DMS114 treated with DMSO at 0.1 percent for 48 hours (cell line): ENCODE results near the gene SGPL1.

Experiments
- DNase-seq: peaks from one replicate; lab custom pipeline; 2025; ENCODE audit not compliant: unreplicated experiment; lab: John Stamatoyannopoulos, UW

SGPL1 gene

DNA sequence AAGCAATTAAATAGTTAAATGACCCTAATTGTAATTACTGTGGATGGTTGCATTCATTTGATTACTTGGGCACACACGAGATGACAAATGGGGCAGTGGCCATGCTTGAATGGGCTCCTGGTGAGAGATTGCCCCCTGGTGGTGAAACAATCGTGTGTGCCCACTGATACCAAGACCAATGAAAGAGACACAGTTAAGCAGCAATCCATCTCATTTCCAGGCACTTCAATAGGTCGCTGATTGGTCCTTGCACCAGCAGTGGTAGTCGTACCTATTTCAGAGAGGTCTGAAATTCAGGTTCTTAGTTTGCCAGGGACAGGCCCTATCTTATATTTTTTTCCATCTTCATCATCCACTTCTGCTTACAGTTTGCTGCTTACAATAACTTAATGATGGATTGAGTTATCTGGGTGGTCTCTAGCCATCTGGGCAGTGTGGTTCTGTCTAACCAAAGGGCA is 64.4 kb downstream of the SGPL1 start:
- peak; percentile 79 for DNase-seq

DNA sequence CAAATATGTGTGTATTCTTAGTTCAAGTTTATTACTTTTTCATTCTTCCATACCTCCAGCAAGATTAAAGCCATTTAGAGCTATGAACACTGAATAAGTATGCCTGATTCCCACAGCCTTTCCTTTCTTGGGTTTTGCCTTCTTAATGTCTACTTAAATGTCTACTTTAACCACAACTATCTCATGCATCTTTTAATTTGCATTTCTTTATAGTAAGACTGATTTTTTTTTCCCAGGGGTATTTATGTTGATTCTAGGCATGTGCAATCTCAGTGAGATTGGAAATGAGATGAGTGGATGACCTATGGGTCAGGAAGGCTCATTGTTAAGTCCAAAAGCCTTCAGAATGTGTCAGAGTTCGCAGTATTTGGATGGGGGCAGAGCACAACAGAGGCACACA is 69.0 kb downstream of the SGPL1 start:
- no peak for DNase-seq

DNA sequence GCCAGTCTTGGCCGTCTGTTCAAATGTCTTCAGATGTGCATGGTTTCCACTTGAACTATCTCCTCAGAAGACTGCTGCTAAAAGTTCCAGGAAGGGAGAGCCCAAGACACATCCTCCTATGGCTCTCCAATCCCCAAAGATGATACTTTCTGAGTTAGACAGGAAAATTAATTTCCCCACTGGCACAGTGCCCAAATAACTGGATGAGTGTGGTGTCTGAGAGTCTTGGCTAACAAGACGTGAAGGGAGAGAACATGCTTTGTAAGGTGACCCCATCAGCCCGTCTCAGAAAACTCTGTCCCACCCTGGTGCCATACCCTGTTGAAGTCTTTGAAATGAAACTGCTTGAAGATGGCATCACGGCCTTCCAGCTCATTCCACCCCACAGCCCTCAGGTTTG is 69.7 kb downstream of the SGPL1 start:
- DNase-seq: no peak

DNA sequence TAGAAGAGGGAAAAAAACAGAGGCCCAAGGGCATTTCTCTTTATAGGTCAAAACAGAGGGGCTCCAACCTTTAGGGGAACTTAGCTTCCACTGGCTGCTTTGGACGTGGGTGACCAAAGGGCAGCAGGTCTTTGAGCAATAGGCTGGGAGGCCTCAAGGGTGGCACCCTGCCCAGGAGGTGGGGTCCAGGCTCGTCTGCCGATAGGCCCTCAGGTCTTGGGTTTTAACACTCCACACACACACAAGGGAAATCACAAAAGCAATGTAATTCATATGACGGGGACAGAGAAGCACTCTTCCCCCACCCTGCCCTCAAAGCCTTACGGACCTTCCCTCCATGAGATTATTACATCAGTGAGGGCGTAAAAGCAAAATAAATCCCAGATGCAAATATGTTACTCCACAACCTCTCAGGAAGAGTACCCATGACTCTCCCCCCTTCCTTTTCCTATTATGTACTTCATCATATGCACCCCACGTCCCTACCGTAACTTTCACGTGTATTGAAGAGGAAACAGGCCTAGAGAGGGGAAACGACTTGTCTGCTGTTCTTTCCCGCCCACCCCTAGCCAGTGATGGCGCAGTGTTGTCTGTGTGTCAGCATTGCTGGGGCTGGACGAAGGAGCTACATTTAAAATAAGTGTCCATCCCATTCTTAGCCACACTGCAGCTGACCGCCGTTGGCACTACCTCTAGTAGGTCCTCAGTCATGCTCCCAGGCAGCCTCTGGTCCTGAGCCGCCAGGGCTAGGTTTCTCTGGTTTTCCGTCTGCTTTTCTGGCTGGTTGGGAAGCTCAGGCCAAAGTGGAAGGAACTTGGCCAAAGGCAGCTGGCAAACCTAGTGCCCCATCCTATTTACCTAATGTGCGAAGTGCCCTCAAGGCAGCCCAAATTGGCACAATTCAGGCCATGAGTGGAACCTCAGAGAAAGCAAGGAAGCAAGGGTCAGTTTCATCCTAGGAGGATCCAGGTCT is 70.5 kb downstream of the SGPL1 start:
- DNase-seq: no peak

DNA sequence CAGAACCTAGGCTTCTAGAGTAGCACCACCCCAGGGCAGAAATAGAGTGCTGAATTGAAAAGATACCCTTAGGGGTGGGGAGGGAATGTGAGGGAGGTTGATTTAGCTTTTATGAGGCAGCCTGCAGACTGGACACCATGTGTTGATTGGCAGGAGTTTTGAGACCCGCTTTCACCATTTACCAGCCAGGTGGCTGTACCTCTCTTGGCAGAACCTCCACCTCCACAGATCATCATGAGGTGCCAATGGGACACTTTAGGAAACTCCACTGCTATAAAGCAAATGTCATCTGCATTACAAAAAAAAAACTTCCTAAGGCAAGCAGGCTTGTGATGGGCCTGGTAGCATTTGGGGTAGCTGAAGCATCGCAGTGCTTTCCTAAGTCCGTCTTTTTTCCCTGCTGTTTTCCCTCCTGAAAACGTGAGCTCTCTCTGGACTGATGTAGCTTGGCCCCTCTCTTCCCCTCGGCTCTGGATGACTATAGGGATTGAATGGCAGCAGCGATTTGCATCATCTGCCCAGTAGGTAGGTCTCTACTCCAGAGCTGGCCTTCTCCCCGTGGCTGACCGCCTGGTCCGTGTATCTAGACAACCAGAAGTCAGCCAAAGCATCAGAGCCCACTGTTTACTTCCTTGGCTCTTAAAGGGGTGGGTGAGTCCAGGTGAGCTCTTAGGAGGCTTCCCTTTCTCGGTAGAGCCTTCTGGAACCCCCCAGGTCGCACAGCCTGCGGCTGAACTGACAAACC is 71.3 kb downstream of the SGPL1 start:
- no peak for DNase-seq

DNA sequence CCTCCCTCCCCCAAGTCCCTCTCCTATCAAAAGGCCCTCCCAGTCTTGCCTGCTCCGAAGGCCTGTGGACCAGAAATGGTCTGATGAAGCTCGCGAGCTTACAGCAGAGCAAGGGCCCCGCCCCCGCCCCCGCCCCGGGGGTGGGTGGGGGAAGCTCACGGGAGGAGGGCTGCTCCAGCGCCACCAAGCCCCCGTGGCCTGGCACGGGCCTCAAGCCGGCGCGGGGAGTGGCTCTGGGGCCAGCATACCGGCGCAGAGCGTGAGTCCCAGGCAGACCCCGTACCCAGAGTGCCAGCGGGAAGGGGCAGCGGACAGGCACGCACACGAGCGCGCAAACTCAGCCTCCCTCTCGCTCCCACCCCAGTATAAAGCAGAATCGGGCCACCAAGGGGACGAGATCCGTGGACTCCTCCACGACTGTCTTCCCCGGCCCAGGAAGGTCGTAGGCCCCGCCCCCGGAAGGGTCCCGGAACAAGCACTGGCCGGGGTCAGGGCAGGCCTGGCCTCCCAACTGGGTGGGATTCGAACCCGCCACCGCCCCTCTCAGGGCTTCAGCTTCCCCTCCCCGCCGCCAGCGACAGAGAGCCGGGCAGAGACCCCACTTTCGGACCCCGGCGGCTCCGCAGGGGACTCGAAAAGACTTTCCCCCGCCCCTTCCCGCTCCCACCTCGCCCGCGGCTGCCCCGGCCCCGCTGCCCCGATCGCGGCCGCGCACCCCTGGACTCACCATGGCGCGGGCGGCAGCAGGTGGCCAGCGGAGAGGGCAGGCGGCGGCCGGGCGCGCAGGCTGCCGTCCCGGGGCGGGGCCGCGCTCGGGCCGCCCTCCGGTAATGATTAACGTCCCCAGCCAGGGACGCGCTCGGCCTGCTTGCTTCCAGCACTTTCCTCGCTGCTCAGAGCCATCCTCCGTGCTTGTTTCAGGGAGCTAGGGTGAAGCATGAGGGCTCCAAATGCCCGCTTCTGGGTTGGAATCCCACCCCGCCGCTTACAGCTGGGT is 72.4 kb downstream of the SGPL1 start, which contains the start of gene PCBD1:
TSS of gene PCBD1 (minus strand) at position 762 of the 997 bp plus-strand sequence. CDS start at position 730, 32 bp downstream.
- DNase-seq: peak; percentile 54

DNA sequence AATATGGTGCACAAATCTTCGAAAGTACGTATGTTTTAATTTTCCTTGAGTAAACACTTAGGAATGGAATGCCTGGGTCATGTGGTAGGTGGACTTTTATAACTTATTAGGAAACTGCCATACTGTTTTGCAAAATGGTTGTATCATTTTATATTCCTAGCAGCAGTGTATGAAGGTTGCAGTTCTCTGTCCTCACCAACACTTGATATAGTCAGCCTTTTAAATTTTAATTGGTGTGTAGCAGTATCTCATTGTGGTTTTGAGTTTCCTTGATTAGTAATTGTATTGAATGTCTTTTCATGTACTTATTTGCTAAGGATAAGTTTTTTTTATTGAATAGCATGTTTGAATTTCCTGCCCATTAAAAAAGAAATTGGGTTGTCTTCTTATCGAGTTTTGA is 73.5 kb downstream of the SGPL1 start:
- no peak for DNase-seq

DNA sequence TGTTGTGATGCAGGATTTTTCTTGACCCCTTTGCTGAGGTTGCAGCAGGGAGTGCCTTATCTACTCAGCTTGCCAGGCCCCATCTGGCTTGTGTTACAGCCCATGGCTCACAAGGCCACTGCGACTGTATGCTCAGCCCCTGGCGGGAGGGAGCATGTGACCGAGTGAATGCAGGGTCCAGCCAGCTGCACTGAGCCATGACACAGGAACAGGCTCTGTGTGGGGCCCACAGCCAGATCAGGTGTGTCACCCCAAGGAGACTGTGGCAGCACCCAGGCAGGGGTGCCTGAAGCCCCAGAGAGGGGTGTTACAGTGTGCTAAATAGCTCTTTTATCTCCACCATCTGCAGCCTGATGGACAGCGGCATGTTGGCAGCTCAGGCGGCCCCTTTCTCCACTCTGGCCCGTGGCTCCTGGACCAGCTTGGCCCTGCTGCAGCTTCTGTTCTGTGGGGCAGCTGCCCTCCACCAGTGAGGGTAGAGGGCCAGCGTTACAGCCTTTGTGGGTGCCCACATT is 75.2 kb downstream of the SGPL1 start:
- no peak for DNase-seq

DNA sequence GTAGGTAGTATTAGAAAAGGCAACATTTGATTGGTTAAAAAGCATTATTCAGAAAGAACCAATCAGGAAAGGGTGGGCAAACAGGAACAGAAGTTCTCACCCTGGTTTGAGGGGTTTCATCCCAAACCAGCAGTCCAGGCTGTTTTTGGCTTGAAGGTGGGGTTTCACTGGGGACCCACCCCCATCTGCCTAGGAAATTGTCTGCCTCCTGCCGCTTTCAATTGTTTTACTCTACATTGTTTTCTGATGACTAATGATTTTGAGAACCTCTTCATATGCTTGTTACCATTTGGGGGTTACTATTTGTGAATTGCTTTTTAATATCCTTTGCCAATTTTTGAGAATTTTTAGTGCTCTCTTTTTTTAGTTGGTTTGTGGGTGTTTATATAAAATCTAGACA is 75.9 kb downstream of the SGPL1 start:
- DNase-seq: no peak

DNA sequence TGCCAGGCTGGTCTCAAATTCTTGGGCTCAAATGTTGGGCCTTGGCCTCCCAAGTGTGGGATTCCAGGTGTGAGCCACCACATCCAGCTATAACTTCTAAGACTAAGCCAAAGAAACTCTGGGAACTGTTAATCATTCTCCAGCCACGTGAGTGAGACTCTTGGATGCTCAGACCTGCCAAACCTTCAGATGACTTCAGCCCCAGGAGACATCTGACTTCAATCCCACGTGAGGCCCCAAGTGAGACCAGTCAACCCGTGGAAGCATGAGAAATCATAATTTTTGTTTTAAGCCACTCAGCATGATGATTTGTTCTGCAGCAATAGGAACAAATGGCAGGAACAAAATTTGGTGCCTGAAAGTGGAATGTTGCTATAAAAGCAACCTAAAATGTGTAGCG is 76.9 kb downstream of the SGPL1 start:
- DNase-seq: no peak

DNA sequence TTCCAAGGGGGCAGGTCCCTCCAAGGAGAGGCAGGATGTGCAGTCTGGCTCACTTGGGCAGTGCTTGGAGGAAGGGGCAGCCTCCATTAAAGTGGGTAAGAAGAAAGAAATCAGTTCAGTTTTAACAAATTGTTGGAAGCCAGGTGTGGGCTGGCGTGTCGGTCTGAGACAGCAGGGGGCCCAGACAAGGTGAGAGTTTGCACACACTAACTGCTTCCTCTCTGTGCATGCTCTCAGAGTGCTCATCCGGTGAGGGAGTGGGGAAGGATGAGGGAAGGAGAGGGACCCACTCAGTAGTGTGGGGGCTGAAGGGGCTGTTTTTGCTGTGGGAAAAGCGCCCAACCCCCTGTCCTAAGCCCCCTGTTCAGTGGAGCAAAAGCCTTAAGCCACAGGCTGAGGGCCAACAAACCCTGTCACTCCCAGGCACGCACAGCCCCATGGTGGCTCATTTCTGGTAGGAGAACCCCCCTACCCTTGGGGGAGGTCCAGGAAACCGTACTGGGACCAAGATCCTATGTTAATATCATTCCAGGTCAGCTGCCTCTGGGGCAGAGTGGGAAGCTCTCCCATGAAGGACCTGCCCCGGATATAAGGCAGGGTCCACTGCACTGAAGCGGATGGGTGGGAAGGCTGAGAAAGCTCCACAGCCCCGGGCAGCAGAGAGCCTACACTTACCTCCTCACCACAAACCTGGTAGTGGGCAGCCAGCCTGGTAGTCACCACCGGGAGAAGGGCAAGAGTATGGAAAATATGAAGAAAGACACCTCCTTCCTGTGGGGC is 77.7 kb downstream of the SGPL1 start:
- no peak for DNase-seq

DNA sequence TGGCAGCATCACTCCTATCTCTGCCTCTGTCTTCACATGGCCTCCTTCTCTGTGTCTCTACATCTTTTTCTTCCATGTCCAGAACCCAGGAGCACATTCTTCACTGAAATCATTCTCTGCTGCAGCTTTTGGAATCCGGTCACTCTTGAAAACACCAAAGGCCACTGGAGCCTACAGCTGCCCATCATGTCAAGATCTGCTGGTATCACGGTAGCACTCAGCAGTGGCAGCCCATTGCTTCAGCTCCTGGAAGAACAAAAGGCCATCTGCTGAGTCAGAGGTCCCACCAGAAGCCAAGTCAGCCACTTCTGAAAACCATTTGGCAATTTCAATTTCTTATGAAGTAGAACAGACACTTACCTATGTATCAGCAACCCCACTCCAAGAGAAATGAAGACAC is 78.7 kb downstream of the SGPL1 start:
- no peak for DNase-seq

DNA sequence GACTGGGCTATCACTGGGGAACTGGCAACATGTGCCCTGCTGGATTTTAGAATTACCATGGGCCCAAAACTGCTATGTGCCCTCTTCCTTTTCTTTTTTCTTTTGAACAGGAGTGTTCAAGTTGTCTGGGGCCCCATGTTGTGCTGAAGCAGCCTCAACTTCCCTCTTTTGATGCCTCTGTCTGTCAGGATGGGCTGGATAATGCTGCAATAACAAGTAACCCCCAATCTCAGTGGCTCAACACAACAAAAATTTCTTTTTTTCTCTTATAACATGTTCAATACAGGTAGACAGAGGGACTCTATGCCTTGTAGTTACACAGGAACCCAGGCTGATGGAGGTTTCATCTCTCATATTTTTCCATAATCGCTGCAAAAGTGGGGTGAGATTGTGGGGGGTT is 80.8 kb downstream of the SGPL1 start:
- no peak for DNase-seq

DNA sequence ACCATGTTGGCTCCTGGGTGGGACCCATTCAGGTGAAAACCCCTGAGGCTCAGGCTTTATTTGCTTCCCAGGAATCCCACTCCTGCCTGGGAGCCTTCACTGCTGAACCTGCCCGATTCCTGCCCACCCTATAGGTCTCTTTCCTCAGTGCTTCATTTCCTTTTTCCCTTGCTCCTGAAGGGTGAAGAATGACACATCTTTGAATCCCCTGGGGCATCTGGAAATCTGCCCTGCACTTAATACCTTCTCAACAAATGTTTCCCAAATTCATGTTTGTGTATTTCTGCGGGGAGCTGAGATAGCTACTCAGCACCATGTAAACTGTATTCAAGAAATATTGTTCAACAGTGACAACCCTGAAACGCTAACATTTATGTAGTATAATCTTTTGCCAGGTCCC is 82.9 kb downstream of the SGPL1 start:
- DNase-seq: no peak

DNA sequence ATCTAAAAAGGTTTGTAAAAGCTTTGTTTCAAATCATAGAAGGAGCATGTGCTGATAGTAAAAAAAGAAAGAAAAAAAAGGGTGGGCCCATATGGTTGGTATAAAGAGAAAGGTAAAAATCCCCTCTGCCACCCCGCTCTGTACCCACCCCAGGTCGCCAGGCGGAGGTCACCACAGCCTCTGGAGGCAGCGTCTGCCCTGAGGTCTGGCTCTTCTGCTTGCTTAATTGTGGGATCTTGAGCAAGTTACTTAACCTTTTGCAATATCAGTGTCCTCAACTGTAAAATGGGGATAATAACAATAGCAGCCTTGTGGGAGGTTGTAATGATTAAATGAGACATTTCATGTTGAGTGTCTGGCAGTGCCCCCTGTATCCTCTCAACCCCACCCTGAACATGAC is 83.3 kb downstream of the SGPL1 start:
- no peak for DNase-seq

DNA sequence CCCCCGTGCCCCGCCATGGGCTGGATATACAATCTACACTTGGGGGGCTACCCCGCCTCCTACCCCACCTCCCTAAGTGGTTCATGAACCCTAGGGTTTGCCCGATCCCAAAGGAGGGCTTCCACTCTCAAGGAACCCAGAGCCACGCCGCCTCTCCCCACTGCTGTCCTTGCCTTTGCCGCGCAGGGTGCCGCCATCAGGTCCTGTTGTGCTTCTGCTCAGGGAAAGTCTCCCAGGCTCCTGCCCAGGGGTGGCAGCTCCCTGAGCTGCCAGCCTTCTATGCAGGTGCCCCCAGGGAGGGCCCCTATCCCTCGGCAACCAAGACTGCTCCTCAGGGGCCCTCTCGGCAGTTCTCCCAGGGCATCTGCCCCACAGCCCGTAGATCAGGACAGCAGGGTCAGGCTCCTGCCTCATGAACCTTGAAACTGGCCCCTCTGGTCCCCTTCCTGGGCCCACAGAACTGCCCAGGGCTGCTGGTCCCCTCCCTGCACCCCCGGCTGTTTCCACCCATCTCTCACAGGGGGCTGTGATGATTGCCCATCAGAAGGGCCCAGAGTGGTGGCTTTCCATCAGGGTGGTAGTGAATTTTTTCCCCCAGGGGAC is 85.6 kb downstream of the SGPL1 start:
- no peak for DNase-seq

DNA sequence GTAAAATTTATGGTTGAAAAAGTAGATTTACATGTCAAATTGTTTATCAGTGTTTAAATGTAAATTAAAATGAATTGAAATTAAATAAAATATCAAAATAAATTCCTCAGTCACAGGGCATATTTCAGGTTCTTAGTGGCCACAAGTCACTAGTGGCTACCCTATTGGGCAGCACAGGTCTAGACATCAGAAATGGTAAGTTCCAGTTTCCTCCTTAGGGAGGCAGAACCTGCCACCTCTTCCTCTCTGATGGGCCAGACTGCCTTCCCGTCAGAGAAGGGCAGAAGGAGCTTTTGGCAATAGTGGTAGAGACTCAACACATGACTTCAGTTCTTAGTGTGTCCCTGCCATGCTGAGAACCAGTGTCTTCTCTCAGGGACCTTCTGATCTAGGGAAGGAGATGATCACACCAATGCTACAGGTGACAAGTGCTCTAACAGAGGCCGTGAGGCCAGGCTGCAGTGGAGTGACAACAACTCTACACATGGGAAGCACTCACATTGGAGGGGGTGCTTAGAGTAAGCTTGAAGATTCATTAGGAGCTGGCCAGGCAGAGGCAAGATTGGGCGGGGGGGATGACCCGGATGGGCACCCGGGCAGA is 87.0 kb downstream of the SGPL1 start:
- DNase-seq: no peak

DNA sequence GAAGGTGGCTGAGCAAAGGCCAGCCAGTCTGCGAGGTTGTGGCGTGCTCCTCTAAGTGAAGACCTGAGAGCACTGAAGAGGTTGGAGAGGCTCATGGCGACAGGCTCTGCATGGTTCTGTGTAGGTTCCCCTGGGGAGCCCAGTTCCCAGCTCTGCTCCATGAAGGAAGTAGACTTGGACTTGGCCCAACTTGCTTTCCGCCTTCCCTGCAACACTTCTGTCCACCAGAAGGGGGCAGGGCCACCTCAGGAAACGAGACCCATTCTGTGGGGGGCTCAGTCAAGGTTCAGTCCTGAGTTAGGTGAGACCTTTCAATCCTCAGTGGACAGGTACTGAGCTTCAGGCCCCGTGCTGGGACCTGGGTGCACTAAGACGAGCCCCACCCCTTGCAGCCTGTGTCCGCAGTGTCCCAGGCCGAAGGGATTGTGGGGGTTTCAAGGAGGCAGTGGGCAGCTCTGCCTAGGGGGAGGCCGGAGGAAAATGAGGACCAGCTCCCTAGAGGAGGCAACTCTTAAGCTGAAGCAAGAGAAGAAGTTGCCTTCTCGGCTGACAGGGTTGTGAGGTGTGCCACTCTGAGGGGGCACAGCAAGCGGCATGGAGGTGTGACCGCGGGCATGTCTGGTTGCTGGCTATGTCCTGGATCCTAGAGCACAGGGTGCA is 87.6 kb downstream of the SGPL1 start:
- DNase-seq: no peak
